Activated CD4-positive, CD25-positive, alpha-beta regulatory T cell (primary cell): ENCODE data around the gene SEPTIN6.

Experiments used
- DNase-seq, 4 experiments: peaks; one replicate each; lab custom pipeline; 2025; lab: John Stamatoyannopoulos, UW

Gene SEPTIN6

GRCh38 chrX:119648421-119648775, 44.6 kb downstream of the SEPTIN6 start:
- no peak for DNase-seq

- DNase-seq, result peak in 3 of 4 experiments; percentile 4 to 31 (median 22)
Observed at GRCh38 chrX:119647552-119648420, 45.2 kb downstream of the SEPTIN6 start.

GRCh38 chrX:119647089-119647488, 45.9 kb downstream of the SEPTIN6 start:
- DNase-seq, result no peak

- no peak for DNase-seq
Observed at GRCh38 chrX:119646515-119646914, 46.5 kb downstream of the SEPTIN6 start.

- no peak for DNase-seq
Observed at GRCh38 chrX:119643696-119644095, 49.3 kb downstream of the SEPTIN6 start.
